Stimulated activated CD8-positive, alpha-beta memory T cell treated with anti-CD3 and anti-CD28 coated beads, Interleukin-7, amount 100 ng/mL, for 1 hour (primary cell): ENCODE results near the gene FLT1.

Source experiments
- DNase-seq, 2 donors: peaks; one replicate each; pipeline ENCODE4 v3.0.0-alpha.2; 2020; ENCODE audit warnings: low read depth in 2 of 2

Gene FLT1

GRCh38 chr13:28387740-28388501 is 107.0 kb downstream of the FLT1 start:
- no peak for DNase-seq

- no peak for DNase-seq
Observed at GRCh38 chr13:28385362-28385761, 109.6 kb downstream of the FLT1 start.

GRCh38 chr13:28384789-28385188 is 110.1 kb downstream of the FLT1 start:
- DNase-seq, result no peak

GRCh38 chr13:28380319-28380718 is 114.6 kb downstream of the FLT1 start:
- no peak for DNase-seq

- DNase-seq, result no peak
Observed at GRCh38 chr13:28379371-28380083, 115.4 kb downstream of the FLT1 start.

- no peak for DNase-seq
Observed at GRCh38 chr13:28376604-28377003, 118.3 kb downstream of the FLT1 start.

GRCh38 chr13:28375250-28375930 is 119.5 kb downstream of the FLT1 start:
- DNase-seq, result no peak

GRCh38 chr13:28373810-28374209 is 121.1 kb downstream of the FLT1 start:
- DNase-seq, result no peak

GRCh38 chr13:28370448-28370847 is 124.5 kb downstream of the FLT1 start:
- DNase-seq, result no peak

- DNase-seq, result no peak
Observed at GRCh38 chr13:28358708-28359107, 136.2 kb downstream of the FLT1 start.

GRCh38 chr13:28357911-28358433 is 137.0 kb downstream of the FLT1 start:
- DNase-seq, result no peak

GRCh38 chr13:28357247-28357825 is 137.6 kb downstream of the FLT1 start:
- no peak for DNase-seq

GRCh38 chr13:28356561-28357021 is 138.3 kb downstream of the FLT1 start:
- DNase-seq, result no peak

- no peak for DNase-seq
Observed at GRCh38 chr13:28355822-28356371, 139.0 kb downstream of the FLT1 start.

- DNase-seq, result no peak
Observed at GRCh38 chr13:28355046-28355821, 139.7 kb downstream of the FLT1 start.

GRCh38 chr13:28353679-28354078 is 141.2 kb downstream of the FLT1 start:
- no peak for DNase-seq

- DNase-seq, result no peak
Observed at GRCh38 chr13:28349907-28350654, 144.8 kb downstream of the FLT1 start.

- DNase-seq, result no peak
Observed at GRCh38 chr13:28349371-28349770, 145.6 kb downstream of the FLT1 start.

GRCh38 chr13:28347456-28348371 is 147.2 kb downstream of the FLT1 start:
- no peak for DNase-seq
